ENCODE data around the gene PAK3. TPM values are rescaled to one million over a fixed set of nuclear protein-coding genes. Genes with fewer than 3 reads are reported as not detected.

PAK3 gene
- total RNA-seq, 2 donors from 2014 or later, result 1.5 to 4.2 TPM

- Mint-ChIP-seq H3K27ac (no peak overlapping the region), H3K36me3 (ENCODE audit: low read depth) (no peaks in the 10 kb centered on the region), H3K4me3 (no peak overlapping the region), H3K9me3 (no peaks in the 10 kb centered on the region), H3K4me1 (no peaks in the 10 kb centered on the region), H3K27me3 (ENCODE audit: insufficient read depth) (no peaks in the 10 kb centered on the region)
- no peak for TF ChIP-seq CTCF (conservative IDR thresholded peaks at IDR 0.05)
- H3K4me3 ChIP-seq (ENCODE audit: low read length), result no peak overlapping the region
- H3K27ac ChIP-seq (ENCODE audit: low read depth, low read length), result no peak overlapping the region
- H3K27me3 ChIP-seq (ENCODE audit: control insufficient read depth, insufficient read depth, low read length, poor library complexity, severe bottlenecking), result no peaks in the 10 kb centered on the region
- H3K9me3 ChIP-seq (ENCODE audit: control insufficient read depth, low read length), result no peaks in the 10 kb centered on the region
- no peak overlapping the region for H3K9ac ChIP-seq (ENCODE audit: extremely low read depth, low read length, poor library complexity, severe bottlenecking)
- H3K36me3 ChIP-seq (ENCODE audit: control insufficient read depth, insufficient read depth, low read length), result no peaks in the 10 kb centered on the region
- H3K4me1 ChIP-seq (ENCODE audit: control insufficient read depth, insufficient read depth, low read length), result no peaks in the 10 kb centered on the region
- 80 to 100% methylated on average over 1 of the region's 1 CpG for WGBS, 2 experiments (ENCODE audit: insufficient coverage in 1 of 2, insufficient read length in 1 of 2)
- DNase-seq, result no peak
Observed at GRCh38 chrX:111114806-111115205, 18.8 kb downstream of the PAK3 start.

- DNase-seq, result no peak
- no peaks in the 10 kb centered on the region for H3K9me3 ChIP-seq (ENCODE audit: control insufficient read depth, low read length)
- H3K4me3 ChIP-seq (ENCODE audit: low read length), result no peak overlapping the region
- Mint-ChIP-seq H3K4me1 (no peaks in the 10 kb centered on the region), H3K36me3 (ENCODE audit: low read depth) (no peaks in the 10 kb centered on the region), H3K9me3 (no peaks in the 10 kb centered on the region), H3K27ac (no peak overlapping the region), H3K4me3 (no peak overlapping the region), H3K27me3 (ENCODE audit: insufficient read depth) (no peaks in the 10 kb centered on the region)
- H3K36me3 ChIP-seq (ENCODE audit: control insufficient read depth, insufficient read depth, low read length), result no peaks in the 10 kb centered on the region
- TF ChIP-seq CTCF (conservative IDR thresholded peaks at IDR 0.05), result no peak
- 89% methylated on average over 1 of the region's 1 CpG; no CpG with 5 or more reads in 1 of the 2 experiments for WGBS, 2 experiments (ENCODE audit: insufficient coverage in 1 of 2, insufficient read length in 1 of 2)
- H3K27me3 ChIP-seq (ENCODE audit: control insufficient read depth, insufficient read depth, low read length, poor library complexity, severe bottlenecking), result no peaks in the 10 kb centered on the region
- no peaks in the 10 kb centered on the region for H3K4me1 ChIP-seq (ENCODE audit: control insufficient read depth, insufficient read depth, low read length)
- no peak overlapping the region for H3K27ac ChIP-seq (ENCODE audit: low read depth, low read length)
- no peak overlapping the region for H3K9ac ChIP-seq (ENCODE audit: extremely low read depth, low read length, poor library complexity, severe bottlenecking)
Observed at GRCh38 chrX:111116666-111117065, 20.7 kb downstream of the PAK3 start.

GRCh38 chrX:111119341-111119740, 23.4 kb downstream of the PAK3 start:
- Histone ChIP-seq H3K4me3 (ENCODE audit: low read length) (no peak overlapping the region), H3K27me3 (ENCODE audit: control insufficient read depth, insufficient read depth, low read length, poor library complexity, severe bottlenecking) (no peaks in the 10 kb centered on the region), H3K9me3 (ENCODE audit: control insufficient read depth, low read length) (no peaks in the 10 kb centered on the region), H3K4me1 (ENCODE audit: control insufficient read depth, insufficient read depth, low read length) (no peaks in the 10 kb centered on the region), H3K27ac (ENCODE audit: low read depth, low read length) (no peak overlapping the region), H3K9ac (ENCODE audit: extremely low read depth, low read length, poor library complexity, severe bottlenecking) (no peak overlapping the region), H3K36me3 (ENCODE audit: control insufficient read depth, insufficient read depth, low read length) (no peaks in the 10 kb centered on the region)
- H3K9me3 Mint-ChIP-seq, result no peaks in the 10 kb centered on the region
- no peak overlapping the region for H3K27ac Mint-ChIP-seq
- no peak overlapping the region for H3K4me3 Mint-ChIP-seq
- no peaks in the 10 kb centered on the region for H3K4me1 Mint-ChIP-seq
- WGBS, 2 experiments (ENCODE audit: insufficient coverage in 1 of 2, insufficient read length in 1 of 2), result 80% methylated on average over 1 of the region's 2 CpGs; no CpG with 5 or more reads in 1 of the 2 experiments
- H3K36me3 Mint-ChIP-seq (ENCODE audit: low read depth), result no peaks in the 10 kb centered on the region
- TF ChIP-seq CTCF (conservative IDR thresholded peaks at IDR 0.05), result no peak
- DNase-seq, result no peak
- no peaks in the 10 kb centered on the region for H3K27me3 Mint-ChIP-seq (ENCODE audit: insufficient read depth)
